HG03571 (cell line): ENCODE results near the gene TBC1D16.

Experiments
- ATAC-seq: cut with Tn5 transposase; IDR thresholded peaks from one replicate; pipeline ENCODE4 v1.9.1; 2021; ENCODE audit not compliant: unreplicated experiment

The TBC1D16 gene

DNA sequence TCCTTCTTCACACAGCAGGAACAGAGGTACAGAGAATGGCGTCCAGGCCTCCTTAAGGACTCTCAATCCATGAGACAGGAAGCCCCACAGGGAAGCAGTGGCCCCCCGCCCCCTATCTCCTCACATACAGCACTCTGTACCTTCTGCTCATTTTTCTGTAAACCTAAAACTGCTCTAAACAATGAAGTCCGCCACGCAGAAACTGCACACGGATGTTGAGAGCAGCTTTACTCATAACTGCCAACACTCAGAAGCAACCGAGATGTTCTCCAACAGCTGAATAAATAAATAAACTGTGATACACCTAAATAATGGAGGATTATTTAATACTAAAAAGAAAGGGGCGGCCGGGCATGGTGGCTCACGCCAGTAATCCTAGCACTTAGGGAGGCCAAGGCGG, 9.9 kb downstream of the TBC1D16 start:
- no peak for ATAC-seq

- no peak for ATAC-seq
These were observed 10.5 kb downstream of the TBC1D16 start for GRCh38 chr17:80025140-80025539.

- ATAC-seq: no peak
These were observed 11.3 kb downstream of the TBC1D16 start for GRCh38 chr17:80024206-80024972.

GRCh38 chr17:80023481-80024205, 12.0 kb downstream of the TBC1D16 start:
- ATAC-seq: no peak

GRCh38 chr17:80021600-80021999, 14.1 kb downstream of the TBC1D16 start:
- ATAC-seq: no peak

- no peak for ATAC-seq
These were observed 16.6 kb downstream of the TBC1D16 start for GRCh38 chr17:80018917-80019651.

GRCh38 chr17:80017226-80018010, 18.3 kb downstream of the TBC1D16 start:
- ATAC-seq: no peak

DNA sequence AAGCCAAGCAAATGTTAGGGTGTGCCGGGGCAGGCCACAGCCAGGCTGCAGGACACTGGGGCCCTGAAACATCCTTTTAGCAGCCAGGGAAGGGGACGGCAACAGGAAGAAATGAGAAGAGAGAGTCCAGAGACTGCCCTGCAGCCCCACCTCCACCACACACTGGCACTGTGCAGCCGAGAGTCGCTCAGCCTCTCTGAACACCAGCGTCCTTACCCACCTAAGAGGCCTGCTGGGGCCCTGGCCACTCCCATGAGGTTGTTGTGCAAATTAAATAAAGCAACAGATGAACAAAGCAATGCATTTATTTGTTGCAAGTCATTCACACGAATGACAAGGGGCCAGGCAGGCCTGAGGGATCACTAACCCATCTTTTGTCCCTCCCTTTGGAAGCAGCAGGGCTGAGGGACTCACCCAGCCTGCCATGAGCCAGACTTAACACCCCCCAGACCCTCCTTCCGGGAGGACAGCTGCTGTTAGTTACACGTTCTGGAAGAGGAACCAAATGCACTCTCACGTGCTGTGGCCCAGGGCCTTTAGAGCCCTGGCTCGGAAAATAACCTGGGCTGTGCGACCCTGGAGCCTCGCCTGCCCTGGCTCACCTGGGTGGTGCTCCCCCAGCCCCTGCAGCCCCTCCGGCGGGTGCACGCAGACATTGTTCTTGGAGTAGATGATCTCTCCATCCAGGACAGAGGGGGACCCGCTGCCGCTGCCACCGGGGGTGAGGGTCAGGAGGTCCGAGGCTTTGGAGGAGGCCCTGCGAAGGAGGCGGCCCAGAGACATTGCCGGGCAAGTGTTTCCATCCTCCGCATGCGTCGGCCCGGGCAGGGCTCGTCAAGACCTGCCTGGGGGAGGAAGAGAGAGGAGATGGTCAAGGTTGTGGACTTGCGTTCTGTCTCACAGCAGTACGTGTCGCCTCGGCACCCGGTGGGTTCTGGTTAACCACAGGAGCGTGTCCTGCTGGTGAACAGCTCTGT, 22.6 kb downstream of the TBC1D16 start:
- ATAC-seq: no peak

- ATAC-seq: no peak
These were observed 23.6 kb downstream of the TBC1D16 start for GRCh38 chr17:80011989-80012555.

DNA sequence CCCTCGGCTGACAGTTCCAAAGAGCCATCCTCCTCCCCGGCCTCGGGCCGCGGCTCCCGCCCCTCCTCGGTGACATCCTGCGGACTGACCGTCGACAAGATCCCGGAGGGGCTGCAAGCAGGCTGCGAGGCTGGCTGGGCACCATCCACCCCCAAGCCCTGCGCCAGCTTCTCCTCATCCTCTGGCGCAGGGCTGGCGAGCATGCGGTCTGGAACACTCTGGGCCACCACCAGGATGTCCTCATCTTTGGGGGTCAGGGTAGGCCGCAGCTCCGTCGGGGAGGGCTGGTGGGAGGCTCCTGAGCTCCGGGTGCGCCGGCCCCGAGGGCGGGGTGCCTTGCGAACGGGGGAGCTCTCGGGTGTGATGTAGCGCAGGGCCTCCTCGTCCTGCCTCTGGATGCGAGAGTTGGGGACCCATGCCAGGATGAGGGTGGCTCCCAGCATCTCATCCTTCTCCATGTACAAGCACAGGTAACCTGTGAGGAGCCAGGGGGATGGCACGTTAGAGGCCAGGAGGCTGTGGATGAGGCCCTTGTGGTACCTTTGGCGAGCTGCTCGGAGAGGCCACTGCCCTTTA, 25.3 kb downstream of the TBC1D16 start:
- no peak for ATAC-seq

GRCh38 chr17:80009391-80010282, 26.0 kb downstream of the TBC1D16 start:
- no peak for ATAC-seq

- ATAC-seq: no peak
These were observed 26.8 kb downstream of the TBC1D16 start for GRCh38 chr17:80008848-80009247.

- no peak for ATAC-seq
These were observed 27.3 kb downstream of the TBC1D16 start for GRCh38 chr17:80008383-80008840.

DNA sequence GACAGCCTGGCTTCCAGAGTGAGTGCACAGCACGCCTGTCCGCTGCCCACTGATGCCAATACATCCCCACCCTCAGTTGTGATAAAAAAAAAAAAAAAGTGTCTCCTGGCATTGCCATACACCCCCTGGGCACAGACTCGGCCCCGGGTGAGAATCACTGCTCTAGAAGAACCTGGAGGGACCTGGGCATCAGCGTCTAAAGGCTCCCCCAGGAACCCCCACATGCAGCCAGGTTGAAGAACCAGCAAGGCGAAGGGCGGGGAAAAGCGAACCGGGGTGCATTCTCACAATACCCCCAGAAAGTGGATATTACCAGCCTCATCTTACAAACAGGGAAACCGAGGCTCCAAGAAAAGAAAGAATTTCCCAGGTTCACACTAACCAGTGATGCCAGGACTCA, 27.7 kb downstream of the TBC1D16 start:
- ATAC-seq: no peak

- no peak for ATAC-seq
These were observed 28.6 kb downstream of the TBC1D16 start for GRCh38 chr17:80006811-80007752.

GRCh38 chr17:80006339-80006720, 29.3 kb downstream of the TBC1D16 start:
- no peak for ATAC-seq
